SW480 (cell line): ENCODE measurements around the gene GPC1.
A peak's percentile ranks its signal among the peaks of the same experiment; 100 is the strongest.

Experiments
- DNase-seq: peaks from one replicate; pipeline ENCODE4 v3.0.0-alpha.2; 2016; ENCODE audit warnings: low spot score

Gene GPC1

GRCh38 chr2:240513549-240514287, 78.3 kb downstream of the GPC1 start:
- DNase-seq, result peak; percentile 48

- no peak for DNase-seq
Observed at GRCh38 chr2:240514631-240515030, 79.2 kb downstream of the GPC1 start.

- DNase-seq, result no peak
Observed at GRCh38 chr2:240517342-240517741, 81.9 kb downstream of the GPC1 start.
